Mesenchymal stem cell (in vitro differentiated cells and primary cell): Measurements from ENCODE around the gene SNORC.
"Not testable (repeated sequence)": the region's sequence is repeated elsewhere in the genome, so short reads cannot be mapped to it uniquely, and the experiment has no call there.

Experiments used
- DNase-seq: peaks from one replicate; pipeline ENCODE4 v3.0.0-alpha.2; 2013
- H2AFZ ChIP-seq: one replicate; pipeline ENCODE4 v1.6.1; 2013; ENCODE audit warnings: low read depth, mild to moderate bottlenecking, control low read depth, inconsistent platforms, low read length, moderate library complexity
- H2AK5ac ChIP-seq: 2 replicates; pipeline ENCODE4 v1.6.1; 2013; ENCODE audit warnings: low read length, moderate library complexity, mild to moderate bottlenecking, inconsistent platforms; ENCODE audit not compliant: severe bottlenecking
- H2BK120ac ChIP-seq: one replicate; pipeline ENCODE4 v1.6.1; 2013; ENCODE audit warnings: low read depth, mild to moderate bottlenecking, inconsistent platforms, low read length, moderate library complexity
- H2BK12ac ChIP-seq, 2 experiments: one replicate each; pipeline ENCODE4 v1.6.1; 2013; ENCODE audit warnings: inconsistent platforms in 2 of 2, low read length in 2 of 2, mild to moderate bottlenecking in 2 of 2, moderate library complexity in 2 of 2, control low read depth in 1 of 2
- H2BK15ac ChIP-seq: one replicate; pipeline ENCODE4 v1.6.1; 2013; ENCODE audit warnings: mild to moderate bottlenecking, low read depth, inconsistent platforms; ENCODE audit not compliant: poor library complexity, severe bottlenecking
- H2BK5ac ChIP-seq: 2 replicates; pipeline ENCODE4 v1.6.1; 2013; ENCODE audit warnings: low read depth, mild to moderate bottlenecking, low read length, control low read depth, inconsistent platforms; ENCODE audit not compliant: poor library complexity, severe bottlenecking
- H3K14ac ChIP-seq, 2 experiments: one replicate each; pipeline ENCODE4 v1.6.1; 2013; ENCODE audit warnings: inconsistent platforms in 2 of 2, low read length in 2 of 2, control low read depth in 1 of 2, mild to moderate bottlenecking in 1 of 2, moderate library complexity in 1 of 2
- H3K18ac ChIP-seq, 2 experiments: one replicate each; pipeline ENCODE4 v1.6.1; 2013; ENCODE audit warnings: inconsistent platforms in 2 of 2, low read length in 2 of 2, control low read depth in 1 of 2, low read depth in 1 of 2, mild to moderate bottlenecking in 1 of 2
- H3K23ac ChIP-seq, 2 experiments: one replicate each; pipeline ENCODE4 v1.6.1; 2013; ENCODE audit warnings: inconsistent platforms in 2 of 2, low read length in 2 of 2, mild to moderate bottlenecking in 2 of 2, moderate library complexity in 2 of 2, control low read depth in 1 of 2
- H3K27ac ChIP-seq: 2 replicates; pipeline ENCODE4 v1.5.1; 2013; ENCODE audit warnings: mild to moderate bottlenecking, moderate library complexity, low read length, control low read depth, inconsistent platforms; ENCODE audit not compliant: poor library complexity, severe bottlenecking
- H3K27me3 ChIP-seq, 2 experiments: 2 replicates each; pipeline versions ENCODE4 v1.6.1 to v1.7.0; 2013; ENCODE audit warnings: low read length in 2 of 2, mild to moderate bottlenecking in 2 of 2, moderate library complexity in 2 of 2, control low read depth in 1 of 2, inconsistent platforms in 1 of 2; ENCODE audit not compliant: control insufficient read depth in 1 of 2, insufficient read depth in 1 of 2
- H3K36me3 ChIP-seq, 2 experiments: 2 replicates each; pipeline versions ENCODE4 v1.6.1 to v1.7.0; 2013; ENCODE audit warnings: low read length in 2 of 2, control low read depth in 1 of 2, inconsistent platforms in 1 of 2, low read depth in 1 of 2, mild to moderate bottlenecking in 1 of 2; ENCODE audit not compliant: insufficient read depth in 2 of 2, control insufficient read depth in 1 of 2
- H3K4ac ChIP-seq, 2 experiments: one replicate each; pipeline ENCODE4 v1.6.1; 2013; ENCODE audit warnings: inconsistent platforms in 2 of 2, low read length in 2 of 2, mild to moderate bottlenecking in 2 of 2, moderate library complexity in 2 of 2, control low read depth in 1 of 2, low read depth in 1 of 2
- H3K4me1 ChIP-seq: 2 replicates; pipeline ENCODE4 v1.6.1; 2013; ENCODE audit warnings: low read depth, low read length, control low read depth; ENCODE audit not compliant: control insufficient read depth, insufficient read depth
- H3K4me2 ChIP-seq: 2 replicates; pipeline ENCODE4 v1.6.1; 2013; ENCODE audit warnings: low read length, mild to moderate bottlenecking, inconsistent platforms; ENCODE audit not compliant: poor library complexity, severe bottlenecking
- H3K4me3 ChIP-seq, 2 experiments: 2 replicates each; pipeline versions ENCODE4 v1.5.1 to v1.7.0; 2013; ENCODE audit warnings: low read length in 2 of 2, mild to moderate bottlenecking in 2 of 2, control low read depth in 1 of 2, low read depth in 1 of 2; ENCODE audit not compliant: insufficient read depth in 1 of 2
- H3K79me1 ChIP-seq: replicated peaks from 2 replicates; pipeline ENCODE4 v1.6.1; 2013; ENCODE audit warnings: mild to moderate bottlenecking, control low read depth, low read length, inconsistent platforms; ENCODE audit not compliant: poor library complexity, severe bottlenecking
- H3K9ac ChIP-seq: 2 replicates; pipeline ENCODE4 v1.7.0; 2013; ENCODE audit warnings: mild to moderate bottlenecking, low read length, moderate library complexity
- H3K9me3 ChIP-seq: 2 replicates; pipeline ENCODE4 v1.7.0; 2013; ENCODE audit warnings: mild to moderate bottlenecking, low read length; ENCODE audit not compliant: control insufficient read depth
- H4K8ac ChIP-seq: one replicate; pipeline ENCODE4 v1.6.1; 2013; ENCODE audit warnings: inconsistent platforms, mild to moderate bottlenecking, low read length, moderate library complexity
- H4K91ac ChIP-seq: one replicate; pipeline ENCODE4 v1.6.1; 2013; ENCODE audit warnings: mild to moderate bottlenecking, low read length, inconsistent platforms
- WGBS: methylation state at CpG from one replicate; pipeline ENCODE4 v1.1.7; 2013; ENCODE audit warnings: mixed read lengths; 5-methylcytosine and 5-hydroxymethylcytosine counted together

The SNORC gene

DNA sequence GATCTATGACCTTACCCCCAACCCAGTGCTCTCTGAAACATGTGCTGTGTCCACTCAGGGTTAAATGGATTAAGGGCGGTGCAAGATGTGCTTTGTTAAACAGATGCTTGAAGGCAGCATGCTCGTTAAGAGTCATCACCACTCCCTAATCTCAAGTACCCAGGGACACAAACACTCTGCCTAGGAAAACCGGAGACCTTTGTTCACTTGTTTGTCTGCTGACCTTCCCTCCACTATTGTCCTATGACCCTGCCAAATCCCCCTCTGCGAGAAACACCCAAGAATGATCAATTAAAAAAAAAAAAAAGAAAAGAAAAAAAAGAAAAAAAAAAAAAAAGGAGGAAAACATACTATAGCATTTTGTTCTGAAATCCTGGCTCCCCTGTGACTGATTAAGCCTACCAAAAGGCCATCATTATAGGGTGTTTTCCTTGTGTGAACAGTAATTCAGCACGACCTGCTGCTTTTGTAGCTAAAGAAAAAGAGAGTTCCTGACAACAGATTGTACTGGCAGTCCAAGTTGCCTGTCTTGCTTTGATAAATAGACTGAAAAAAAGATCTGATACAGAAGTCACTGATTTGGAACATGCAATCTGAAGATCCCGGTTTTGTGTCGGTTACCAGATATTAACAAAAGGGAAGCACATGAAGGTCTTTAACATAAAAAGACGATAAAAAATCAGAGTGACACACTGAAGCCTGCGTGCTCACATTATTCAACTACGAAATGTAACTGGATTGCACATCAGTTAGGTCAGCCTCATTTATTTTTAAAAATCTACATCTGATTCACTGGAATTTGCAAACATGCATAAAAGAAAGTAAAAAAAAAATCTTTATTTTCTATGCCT lies 37.0 kb downstream of the SNORC start:
- H3K14ac ChIP-seq, H3K27me3 ChIP-seq, H3K79me1 ChIP-seq, H2AFZ ChIP-seq, H3K4me3 ChIP-seq, H3K36me3 ChIP-seq, H4K8ac ChIP-seq, H2BK15ac ChIP-seq, H2BK5ac ChIP-seq, H3K27ac ChIP-seq, DNase-seq, H3K4ac ChIP-seq, H3K18ac ChIP-seq, H2BK120ac ChIP-seq, H2AK5ac ChIP-seq, H3K9ac ChIP-seq, H2BK12ac ChIP-seq, H3K23ac ChIP-seq, H4K91ac ChIP-seq, H3K4me1 ChIP-seq, H3K4me2 ChIP-seq: not testable (repeated sequence)
- H3K9me3 ChIP-seq: peaks cover 11% of the 10 kb centered on the region
- 86% methylated on average over 6 of the region's 10 CpGs for WGBS

DNA sequence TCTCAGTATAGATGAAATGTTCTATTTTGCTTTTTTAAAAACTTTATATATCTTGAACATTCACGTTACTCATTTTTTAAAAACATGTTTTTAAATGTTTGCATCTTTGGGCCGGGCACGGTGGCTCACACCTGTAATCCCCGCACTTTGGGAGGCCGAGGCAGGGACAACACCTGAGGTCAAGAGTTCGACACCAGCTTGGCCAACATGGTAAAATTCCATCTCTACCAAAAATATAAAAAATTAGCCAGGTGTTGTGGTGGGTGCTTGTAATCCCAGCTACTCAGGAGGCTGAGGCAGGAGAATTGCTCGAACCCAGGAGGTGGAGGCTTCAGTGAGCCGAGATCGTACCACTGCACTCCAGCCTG lies 37.6 kb downstream of the SNORC start:
- H2BK12ac ChIP-seq, H3K27ac ChIP-seq, H2AFZ ChIP-seq, H3K23ac ChIP-seq, DNase-seq, H3K18ac ChIP-seq, H3K14ac ChIP-seq, H3K4ac ChIP-seq, H2AK5ac ChIP-seq, H3K79me1 ChIP-seq, H2BK5ac ChIP-seq, H4K8ac ChIP-seq, H3K36me3 ChIP-seq, H2BK15ac ChIP-seq, H2BK120ac ChIP-seq, H3K27me3 ChIP-seq, H3K4me1 ChIP-seq, H3K4me3 ChIP-seq, H3K4me2 ChIP-seq, H4K91ac ChIP-seq, H3K9ac ChIP-seq: not testable (repeated sequence)
- peaks cover 12% of the 10 kb centered on the region for H3K9me3 ChIP-seq
- WGBS: 100% methylated on average over 8 of the region's 9 CpGs

DNA sequence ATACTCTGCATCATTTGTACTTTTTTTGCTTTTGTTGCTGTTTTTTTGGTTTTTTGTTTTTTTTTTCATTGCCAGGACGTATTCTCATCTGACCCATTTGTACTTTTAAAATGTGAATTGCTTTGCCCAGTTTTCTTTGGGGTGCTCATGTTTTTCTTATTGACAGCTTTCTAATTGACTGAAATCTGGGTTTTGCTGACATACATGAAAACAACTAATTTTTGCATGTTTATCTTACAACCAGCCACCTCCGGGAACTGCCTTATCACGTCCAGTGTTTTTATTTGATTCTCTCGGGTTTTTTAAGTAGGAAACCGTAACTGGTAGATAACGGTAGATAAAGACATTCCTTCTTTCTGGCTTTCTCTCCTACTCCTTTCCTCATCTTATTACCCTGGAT lies 38.6 kb downstream of the SNORC start:
- H3K23ac ChIP-seq: no peak overlapping the region
- H3K36me3 ChIP-seq: no peaks in the 10 kb centered on the region
- peaks cover 2% of the 10 kb centered on the region for H3K4me1 ChIP-seq
- peaks cover 0 to 5% of the 10 kb centered on the region in 2 experiments for H3K27me3 ChIP-seq
- H3K14ac ChIP-seq: no peak overlapping the region
- peaks cover 12% of the 10 kb centered on the region for H3K9me3 ChIP-seq
- H2BK5ac ChIP-seq: no peak overlapping the region
- no peak overlapping the region for H4K8ac ChIP-seq
- H3K4me2 ChIP-seq: no peak overlapping the region
- no peak overlapping the region for H2BK15ac ChIP-seq
- no peak overlapping the region for H2BK120ac ChIP-seq
- no peak overlapping the region for H4K91ac ChIP-seq
- no peak overlapping the region for H2AFZ ChIP-seq
- no peak overlapping the region for H3K9ac ChIP-seq
- 57% methylated on average over 6 of the region's 6 CpGs for WGBS
- no peak for DNase-seq
- H2BK12ac ChIP-seq: no peak overlapping the region
- no peak overlapping the region for H3K4me3 ChIP-seq
- H3K27ac ChIP-seq: no peak overlapping the region
- H2AK5ac ChIP-seq: no peak overlapping the region
- no peaks in the 10 kb centered on the region for H3K79me1 ChIP-seq
- H3K18ac ChIP-seq: no peak overlapping the region
- H3K4ac ChIP-seq: no peak overlapping the region

DNA sequence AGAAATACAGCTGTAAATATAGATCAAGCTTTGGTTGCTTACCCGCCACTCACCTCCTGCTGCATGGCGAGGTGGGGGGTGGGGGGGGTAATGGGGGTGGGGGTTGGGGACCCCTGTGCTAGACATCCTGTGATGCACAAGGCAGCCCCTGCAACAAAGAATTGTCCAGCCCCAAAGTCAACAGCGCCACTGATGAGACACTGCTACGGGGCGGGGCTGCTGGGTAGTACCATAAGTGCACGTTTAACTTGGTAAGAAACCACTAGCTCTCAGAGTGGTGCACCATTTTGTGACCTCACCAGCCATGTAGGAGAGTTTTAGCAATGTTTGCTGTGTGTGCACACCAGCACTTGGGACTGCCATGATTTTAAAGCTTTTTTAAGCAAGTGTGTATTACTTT lies 40.3 kb downstream of the SNORC start:
- Histone ChIP-seq H2AFZ (no peak overlapping the region), H3K9ac (no peak overlapping the region), H4K8ac (no peak overlapping the region), H2BK120ac (no peak overlapping the region), H2BK5ac (no peak overlapping the region), H3K14ac (no peak overlapping the region), H3K4me1 (no peaks in the 10 kb centered on the region), H2BK15ac (no peak overlapping the region), H3K4me3 (no peak overlapping the region), H2BK12ac (no peak overlapping the region), H3K27me3 (peaks cover 0 to 10% of the 10 kb centered on the region in 2 experiments), H3K4me2 (no peak overlapping the region), H2AK5ac (no peak overlapping the region), H3K27ac (no peak overlapping the region), H3K36me3 (no peaks in the 10 kb centered on the region), H3K23ac (no peak overlapping the region), H3K79me1 (no peaks in the 10 kb centered on the region), H3K18ac (no peak overlapping the region), H3K4ac (no peak overlapping the region), H4K91ac (peak overlapping the region; percentile 50), H3K9me3 (peaks cover 12% of the 10 kb centered on the region)
- no peak for DNase-seq
- WGBS: 95% methylated on average over 4 of the region's 6 CpGs
